Erythroblast (primary cell): Measurements from ENCODE around the gene TMEM131L.

Experiments
- GATA1 ChIP-seq: IDR thresholded peaks from 2 replicates; pipeline ENCODE4 v1.6.1; 2011; ENCODE audit warnings: low read depth, mild to moderate bottlenecking, control low read depth, low read length, moderate library complexity
- POLR2A ChIP-seq: IDR thresholded peaks from 2 replicates; pipeline ENCODE4 v1.6.1; 2011; ENCODE audit warnings: mild to moderate bottlenecking, low read length

- TF ChIP-seq POLR2A (no peak), GATA1 (no peak)
These were observed 27.0 kb upstream of the TMEM131L start for GRCh38 chr4:153438916-153439756.
